ENCODE results near the gene GRIK3.

Gene GRIK3

GRCh38 chr1:36859926-36860325, 174.4 kb downstream of the GRIK3 start:
- DNase-seq (ENCODE audit: extremely low read depth in 1 of 2, low read depth in 1 of 2): no peak

GRCh38 chr1:36858981-36859380, 175.3 kb downstream of the GRIK3 start:
- DNase-seq (ENCODE audit: extremely low read depth in 1 of 2, low read depth in 1 of 2): no peak

- no peak for DNase-seq (ENCODE audit: extremely low read depth in 1 of 2, low read depth in 1 of 2)
These were observed 175.8 kb downstream of the GRIK3 start for GRCh38 chr1:36858553-36858952.

GRCh38 chr1:36857754-36858153, 176.6 kb downstream of the GRIK3 start:
- DNase-seq (ENCODE audit: extremely low read depth in 1 of 2, low read depth in 1 of 2): no peak

GRCh38 chr1:36855699-36856494, 178.4 kb downstream of the GRIK3 start:
- DNase-seq (ENCODE audit: extremely low read depth in 1 of 2, low read depth in 1 of 2): no peak

GRCh38 chr1:36853638-36854037, 180.7 kb downstream of the GRIK3 start:
- DNase-seq (ENCODE audit: extremely low read depth in 1 of 2, low read depth in 1 of 2): no peak

GRCh38 chr1:36852586-36852985, 181.7 kb downstream of the GRIK3 start:
- no peak for DNase-seq (ENCODE audit: extremely low read depth in 1 of 2, low read depth in 1 of 2)

DNA sequence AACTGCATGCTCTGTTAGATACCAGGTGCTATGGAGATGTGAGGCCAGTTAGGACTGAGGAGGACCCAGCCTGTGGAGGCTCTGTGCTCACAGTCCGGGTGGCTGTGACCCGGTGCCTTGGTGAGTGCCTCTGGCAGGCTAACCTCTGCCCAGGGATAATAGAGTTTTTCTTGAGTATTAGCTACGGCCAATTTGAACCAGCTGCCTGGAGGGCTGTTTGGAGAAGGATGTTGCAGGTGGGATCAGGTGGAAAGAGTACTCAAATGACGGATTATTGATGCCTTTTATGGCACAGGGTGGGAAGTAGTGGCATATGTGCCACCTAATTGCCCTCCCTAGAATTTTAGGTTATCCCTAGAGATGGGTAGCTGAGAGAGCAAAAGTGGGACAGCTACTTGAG, 182.7 kb downstream of the GRIK3 start:
- no peak for DNase-seq (ENCODE audit: extremely low read depth in 1 of 2, low read depth in 1 of 2)

- no peak for DNase-seq (ENCODE audit: extremely low read depth in 1 of 2, low read depth in 1 of 2)
These were observed 183.2 kb downstream of the GRIK3 start for GRCh38 chr1:36851087-36851486.

GRCh38 chr1:36849956-36850355, 184.4 kb downstream of the GRIK3 start:
- DNase-seq (ENCODE audit: extremely low read depth in 1 of 2, low read depth in 1 of 2): no peak

DNA sequence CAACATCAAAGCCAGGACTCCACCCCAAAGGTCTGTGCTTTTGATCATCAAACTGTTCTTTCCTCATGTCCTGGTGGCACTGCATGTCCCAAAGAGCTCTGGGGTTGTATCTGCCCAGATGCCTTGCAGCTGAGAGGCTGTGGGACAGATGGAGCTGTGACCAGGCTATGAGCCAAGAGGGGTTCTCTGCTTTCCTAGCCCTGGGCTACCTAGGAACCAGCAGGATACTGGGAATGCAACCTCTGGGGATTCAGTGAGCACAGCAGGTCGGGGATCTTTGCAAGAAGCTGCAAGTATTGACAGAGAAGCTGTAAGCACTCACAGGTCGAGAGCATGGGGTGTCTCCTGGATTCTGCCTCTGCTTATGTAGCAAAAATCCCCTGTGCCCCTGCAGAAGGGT, 186.6 kb downstream of the GRIK3 start:
- no peak for DNase-seq (ENCODE audit: extremely low read depth in 1 of 2, low read depth in 1 of 2)

DNA sequence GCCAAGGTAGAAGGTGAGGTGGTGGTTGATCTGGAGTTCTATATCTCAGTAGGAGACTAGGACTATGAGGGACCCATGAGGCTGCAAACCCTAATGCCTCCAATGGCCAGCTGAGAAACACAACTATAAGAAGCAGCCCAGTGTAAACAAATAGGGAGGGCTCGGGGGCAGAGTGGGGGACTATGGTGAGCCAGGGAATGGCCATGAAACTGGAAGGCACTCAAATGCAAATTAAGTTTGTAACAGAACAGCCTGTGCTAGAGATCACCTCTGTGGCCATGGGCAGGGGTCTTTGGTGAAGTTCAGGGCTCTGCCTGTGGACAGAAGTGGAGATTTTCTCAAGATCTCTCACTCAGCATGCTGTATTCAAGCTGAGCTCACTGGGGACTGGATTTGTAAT, 187.1 kb downstream of the GRIK3 start:
- no peak for DNase-seq (ENCODE audit: extremely low read depth in 1 of 2, low read depth in 1 of 2)

- DNase-seq (ENCODE audit: extremely low read depth in 1 of 2, low read depth in 1 of 2): no peak
These were observed 188.0 kb downstream of the GRIK3 start for GRCh38 chr1:36846357-36846756.

- DNase-seq (ENCODE audit: extremely low read depth in 1 of 2, low read depth in 1 of 2): no peak
These were observed 188.5 kb downstream of the GRIK3 start for GRCh38 chr1:36845802-36846201.

DNA sequence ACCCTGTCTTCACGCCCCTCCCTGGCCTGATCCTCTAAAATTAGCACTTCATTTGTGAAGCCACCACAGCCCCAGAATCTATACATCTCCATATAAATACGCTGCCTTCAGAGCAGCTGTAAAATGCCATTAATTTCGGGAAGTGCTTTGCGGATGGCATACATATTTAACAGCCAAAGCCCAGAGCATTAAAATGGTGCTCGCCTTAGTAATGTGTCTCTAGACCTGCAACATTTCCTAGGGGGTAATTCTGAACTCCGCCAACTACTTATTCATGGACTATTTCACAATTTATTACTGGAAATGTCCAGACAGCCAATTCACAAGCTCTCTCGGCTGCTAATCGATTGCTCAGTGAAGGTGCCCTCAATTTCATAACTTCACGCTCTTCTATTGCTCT, 189.4 kb downstream of the GRIK3 start:
- DNase-seq (ENCODE audit: extremely low read depth in 1 of 2, low read depth in 1 of 2): no peak

DNA sequence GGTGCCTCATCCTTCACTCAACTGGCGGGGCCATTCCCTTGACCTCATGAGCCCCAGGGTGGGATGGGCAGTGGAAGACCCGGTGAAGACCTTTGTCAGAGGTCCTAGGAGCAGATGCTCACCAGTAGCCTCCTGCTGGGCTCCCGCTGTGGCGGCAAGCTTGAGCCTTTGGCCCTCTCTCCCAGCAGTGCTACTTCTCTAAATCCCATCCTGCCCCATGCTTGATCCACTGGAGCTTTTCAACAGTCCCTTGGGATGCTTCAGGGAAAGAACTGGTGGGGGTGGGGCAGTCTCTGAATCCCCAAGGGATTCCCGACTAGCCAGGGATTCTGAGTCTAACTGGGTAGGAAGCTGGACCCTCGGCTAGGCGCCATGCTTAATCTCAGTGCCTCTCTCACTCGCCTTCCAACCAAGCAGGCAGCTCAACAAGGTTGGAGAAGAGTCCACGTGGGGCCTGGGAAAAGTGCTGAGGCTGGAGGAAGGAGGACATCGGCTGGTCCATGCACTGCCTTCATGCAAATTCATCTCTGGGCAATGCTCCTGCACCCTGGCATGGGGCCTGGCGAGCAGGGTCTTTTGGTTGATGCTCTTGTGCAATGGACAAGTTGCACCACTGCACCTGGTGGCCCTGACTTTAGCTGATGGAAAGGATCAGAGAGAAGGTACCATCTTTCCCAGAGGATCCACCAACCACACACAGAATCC, 190.3 kb downstream of the GRIK3 start:
- no peak for DNase-seq (ENCODE audit: extremely low read depth in 1 of 2, low read depth in 1 of 2)

GRCh38 chr1:36843027-36843426, 191.3 kb downstream of the GRIK3 start:
- no peak for DNase-seq (ENCODE audit: extremely low read depth in 1 of 2, low read depth in 1 of 2)

GRCh38 chr1:36842448-36842847, 191.9 kb downstream of the GRIK3 start:
- no peak for DNase-seq (ENCODE audit: extremely low read depth in 1 of 2, low read depth in 1 of 2)

DNA sequence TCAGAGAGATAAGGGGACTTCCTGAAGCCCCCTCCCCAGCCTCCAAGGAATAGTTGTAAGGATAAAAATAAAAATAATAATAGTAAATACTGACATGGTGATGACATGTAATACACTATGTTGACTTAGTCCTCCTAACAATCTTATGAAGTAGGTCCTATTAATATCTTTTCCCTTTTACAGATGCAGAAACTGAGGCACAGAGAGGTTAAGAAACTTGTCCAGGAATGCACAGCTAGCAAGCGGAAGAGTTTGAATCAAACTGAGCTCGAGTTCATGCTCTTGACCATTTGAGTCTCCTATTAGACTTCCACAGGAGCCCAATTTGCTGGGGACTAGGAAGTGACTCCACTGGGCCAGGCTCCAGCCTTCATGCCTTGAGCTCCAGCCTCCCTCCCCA, 194.8 kb downstream of the GRIK3 start:
- DNase-seq (ENCODE audit: extremely low read depth in 1 of 2, low read depth in 1 of 2): no peak

- DNase-seq (ENCODE audit: extremely low read depth in 1 of 2, low read depth in 1 of 2): no peak
These were observed 195.4 kb downstream of the GRIK3 start for GRCh38 chr1:36838888-36839287.

DNA sequence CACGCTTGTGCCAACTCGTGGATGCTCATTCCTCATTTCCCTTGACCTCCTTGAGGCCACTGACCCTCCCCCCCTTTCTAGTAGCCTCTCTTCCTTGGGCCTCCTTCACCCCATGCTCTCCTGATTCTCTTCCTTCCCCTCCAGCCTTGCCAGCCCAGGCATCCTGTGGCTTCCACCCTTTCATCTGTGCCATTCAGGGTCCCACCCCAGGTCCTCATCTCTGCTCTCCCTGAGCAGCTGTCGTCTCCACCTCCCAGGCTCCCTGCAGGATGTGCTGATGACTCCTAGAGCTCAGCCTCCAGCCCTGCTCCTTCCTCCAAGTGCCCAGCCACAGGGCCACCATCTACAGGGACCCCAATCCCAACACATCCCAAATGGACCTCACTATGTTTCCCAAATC, 197.4 kb downstream of the GRIK3 start:
- no peak for DNase-seq (ENCODE audit: extremely low read depth in 1 of 2, low read depth in 1 of 2)

- DNase-seq (ENCODE audit: extremely low read depth in 1 of 2, low read depth in 1 of 2): no peak
These were observed 198.0 kb downstream of the GRIK3 start for GRCh38 chr1:36836196-36836883.

Data from activated CD8-positive, alpha-beta memory T cell treated with anti-CD3 and anti-CD28 coated beads for 1 hour (primary cell).